ENCODE data around the gene PRKAB2. TPM values are rescaled to one million over a fixed set of nuclear protein-coding genes. Genes with fewer than 3 reads are reported as not detected.
"Not testable (repeated sequence)": the region's sequence is repeated elsewhere in the genome, so short reads cannot be mapped to it uniquely, and the experiment has no call there.

PRKAB2 gene
- total RNA-seq, 2 donors from 2014 or later: 6.0 to 13.4 TPM

DNA sequence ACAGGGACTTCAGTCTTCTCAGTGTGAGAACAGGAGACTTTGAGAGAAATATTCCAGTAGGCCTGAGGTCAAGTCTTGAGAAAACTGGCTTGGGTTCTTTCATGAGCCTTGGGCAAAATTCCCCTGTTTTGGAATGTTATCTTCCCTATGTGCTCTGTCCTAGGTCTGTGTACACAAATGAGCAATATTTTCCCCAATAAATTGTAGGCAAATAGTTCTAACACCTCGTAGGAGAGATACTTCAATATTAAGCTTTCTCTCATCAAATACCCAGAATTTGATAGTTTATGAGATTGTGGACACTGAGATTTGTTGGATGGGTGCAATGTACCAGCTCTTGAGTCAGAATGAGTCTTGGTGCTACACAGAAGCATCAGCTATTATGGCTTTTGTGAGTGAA lies 57.9 kb downstream of the PRKAB2 start:
- not testable (repeated sequence) for H3K4me3 Mint-ChIP-seq; H3K9me3 ChIP-seq (ENCODE audit: control insufficient read depth, low read length, poor library complexity, severe bottlenecking); H3K4me1 Mint-ChIP-seq; ATAC-seq; DNase-seq; H3K36me3 Mint-ChIP-seq (ENCODE audit: low read depth); H3K27ac Mint-ChIP-seq
- peaks cover 32% of the 10 kb centered on the region for H3K27me3 Mint-ChIP-seq

DNA sequence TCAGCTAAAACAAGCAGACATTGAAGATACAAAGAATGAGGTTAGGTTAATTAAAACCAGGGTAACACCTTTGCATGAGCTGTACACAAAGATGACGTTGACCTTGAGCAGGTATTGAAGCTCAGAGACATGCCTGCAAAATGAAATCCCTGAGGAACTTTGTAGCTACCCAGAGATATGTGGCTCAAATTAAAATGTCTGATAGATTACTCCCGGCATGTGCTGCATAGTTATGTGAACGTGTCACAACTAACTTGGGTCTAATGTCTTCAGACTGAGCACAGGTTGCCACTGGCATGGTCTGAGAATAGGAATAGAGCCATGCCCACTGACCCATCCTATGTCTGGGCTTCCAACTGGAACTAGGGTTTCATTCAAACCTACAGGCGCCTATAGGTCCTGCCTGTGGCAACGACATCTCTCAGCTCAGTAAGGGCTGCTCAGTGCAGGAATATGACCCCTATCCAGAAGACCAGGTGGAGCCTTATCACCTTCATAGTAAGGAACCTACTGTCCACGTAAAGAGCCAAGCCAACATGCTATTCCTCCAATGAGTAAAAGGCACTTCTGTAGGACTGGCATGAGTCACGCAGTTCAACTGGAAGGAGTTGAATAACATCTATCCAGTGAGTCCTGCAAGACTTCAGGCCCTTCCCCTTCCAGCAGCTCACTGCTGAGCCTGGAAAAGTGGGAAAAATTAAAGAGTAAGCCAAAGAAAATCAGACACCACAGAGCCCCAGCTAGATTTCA lies 60.7 kb downstream of the PRKAB2 start:
- no peaks in the 10 kb centered on the region for H3K9me3 ChIP-seq (ENCODE audit: control insufficient read depth, low read length, poor library complexity, severe bottlenecking)
- H3K36me3 Mint-ChIP-seq (ENCODE audit: low read depth): peaks cover 2% of the 10 kb centered on the region
- ATAC-seq (no peak), DNase-seq (no peak)
- H3K27ac Mint-ChIP-seq: no peak overlapping the region
- peaks cover 37% of the 10 kb centered on the region for H3K27me3 Mint-ChIP-seq
- no peaks in the 10 kb centered on the region for H3K4me1 Mint-ChIP-seq
- H3K4me3 Mint-ChIP-seq: no peak overlapping the region

DNA sequence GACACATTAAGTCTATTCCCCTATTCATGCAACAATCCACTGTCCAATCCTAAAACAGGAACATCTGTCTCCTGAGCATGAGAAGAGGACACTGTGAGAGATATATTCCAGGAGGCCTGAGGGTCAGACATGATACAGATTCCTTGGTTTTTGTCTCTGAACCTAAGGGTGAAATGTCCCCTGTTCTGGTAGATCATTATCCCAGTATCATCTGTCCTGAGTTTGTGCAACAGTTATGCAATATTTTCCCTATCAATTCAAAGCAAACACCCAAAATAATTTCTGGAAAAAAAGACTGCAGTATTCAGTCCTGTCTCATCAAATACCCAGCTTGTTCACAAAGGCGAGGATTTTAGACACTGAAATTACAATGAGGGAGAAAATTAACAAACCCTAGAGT lies 61.4 kb downstream of the PRKAB2 start:
- peaks cover 44% of the 10 kb centered on the region for H3K27me3 Mint-ChIP-seq
- H3K9me3 ChIP-seq (ENCODE audit: control insufficient read depth, low read length, poor library complexity, severe bottlenecking): no peaks in the 10 kb centered on the region
- no peak overlapping the region for H3K27ac Mint-ChIP-seq
- no peaks in the 10 kb centered on the region for H3K4me1 Mint-ChIP-seq
- no peak for ATAC-seq
- DNase-seq: no peak
- peaks cover 2% of the 10 kb centered on the region for H3K36me3 Mint-ChIP-seq (ENCODE audit: low read depth)
- no peak overlapping the region for H3K4me3 Mint-ChIP-seq

DNA sequence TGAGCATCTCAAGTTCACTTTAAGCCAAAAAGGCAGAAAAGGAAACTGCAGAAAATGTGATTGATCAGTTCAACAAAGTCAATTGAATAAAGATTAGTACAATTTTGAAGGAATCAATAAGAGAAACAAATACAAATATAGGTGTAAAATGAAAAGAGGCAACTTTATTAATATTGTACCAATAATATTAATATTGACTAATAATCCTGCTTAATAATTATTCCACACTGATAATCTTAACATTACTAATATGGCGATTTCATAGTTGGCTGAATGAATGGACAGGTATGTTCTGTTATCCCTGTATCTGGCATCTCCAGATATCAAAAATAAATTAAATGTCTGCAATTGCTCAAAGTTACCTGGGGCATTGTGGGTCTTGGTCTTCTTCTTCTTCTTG lies 61.8 kb downstream of the PRKAB2 start:
- DNase-seq (no peak), ATAC-seq (no peak)
- H3K27ac Mint-ChIP-seq: no peak overlapping the region
- H3K27me3 Mint-ChIP-seq: peaks cover 48% of the 10 kb centered on the region
- no peak overlapping the region for H3K4me3 Mint-ChIP-seq
- H3K4me1 Mint-ChIP-seq: no peaks in the 10 kb centered on the region
- H3K36me3 Mint-ChIP-seq (ENCODE audit: low read depth): peaks cover 2% of the 10 kb centered on the region
- no peaks in the 10 kb centered on the region for H3K9me3 ChIP-seq (ENCODE audit: control insufficient read depth, low read length, poor library complexity, severe bottlenecking)

DNA sequence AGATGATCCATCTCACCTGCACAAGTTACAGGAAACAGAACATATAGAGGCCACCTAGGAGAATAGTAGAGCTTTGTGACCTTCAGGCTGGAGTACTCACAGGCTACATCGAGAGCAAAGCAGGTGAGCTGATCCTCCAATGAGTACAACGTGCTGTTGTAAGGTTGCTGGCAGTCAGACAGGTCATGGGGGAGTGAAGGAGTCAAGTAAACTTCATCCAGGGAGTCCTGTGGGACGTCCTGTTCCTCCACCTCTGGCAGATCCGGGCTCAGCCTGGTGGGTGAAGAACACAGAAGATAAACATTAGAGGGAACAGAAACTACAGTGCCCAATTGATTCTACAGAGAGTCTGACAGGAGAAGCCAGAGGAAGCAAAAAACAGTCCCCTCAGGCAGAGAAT lies 62.5 kb downstream of the PRKAB2 start:
- Mint-ChIP-seq H3K4me3 (no peak overlapping the region), H3K4me1 (no peaks in the 10 kb centered on the region), H3K36me3 (ENCODE audit: low read depth) (peaks cover 2% of the 10 kb centered on the region), H3K27me3 (peaks cover 49% of the 10 kb centered on the region), H3K27ac (no peak overlapping the region)
- ATAC-seq: no peak
- no peaks in the 10 kb centered on the region for H3K9me3 ChIP-seq (ENCODE audit: control insufficient read depth, low read length, poor library complexity, severe bottlenecking)
- DNase-seq: no peak

DNA sequence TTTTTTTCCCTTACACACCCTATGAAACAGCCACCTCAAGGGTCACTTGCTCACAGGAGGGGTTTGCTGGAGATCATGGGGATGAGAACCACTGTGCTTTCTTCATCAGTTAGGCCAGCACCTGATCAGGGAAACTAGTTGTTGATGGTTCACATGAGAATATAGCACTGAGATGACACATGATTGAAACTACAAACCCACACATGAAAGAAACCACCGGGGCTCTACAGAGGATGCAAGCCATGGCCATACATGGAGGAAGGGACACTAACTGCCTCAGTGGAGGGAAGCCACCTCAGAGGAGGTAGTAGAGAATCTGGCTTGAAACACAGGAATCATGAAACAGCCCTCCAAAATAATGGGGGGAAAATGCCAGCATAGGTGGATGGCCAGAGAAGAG lies 63.2 kb downstream of the PRKAB2 start:
- no peak overlapping the region for H3K27ac Mint-ChIP-seq
- peaks cover 2% of the 10 kb centered on the region for H3K36me3 Mint-ChIP-seq (ENCODE audit: low read depth)
- H3K27me3 Mint-ChIP-seq: peaks cover 50% of the 10 kb centered on the region
- DNase-seq (no peak), ATAC-seq (no peak)
- H3K4me3 Mint-ChIP-seq: no peak overlapping the region
- H3K9me3 ChIP-seq (ENCODE audit: control insufficient read depth, low read length, poor library complexity, severe bottlenecking): no peaks in the 10 kb centered on the region
- no peaks in the 10 kb centered on the region for H3K4me1 Mint-ChIP-seq

DNA sequence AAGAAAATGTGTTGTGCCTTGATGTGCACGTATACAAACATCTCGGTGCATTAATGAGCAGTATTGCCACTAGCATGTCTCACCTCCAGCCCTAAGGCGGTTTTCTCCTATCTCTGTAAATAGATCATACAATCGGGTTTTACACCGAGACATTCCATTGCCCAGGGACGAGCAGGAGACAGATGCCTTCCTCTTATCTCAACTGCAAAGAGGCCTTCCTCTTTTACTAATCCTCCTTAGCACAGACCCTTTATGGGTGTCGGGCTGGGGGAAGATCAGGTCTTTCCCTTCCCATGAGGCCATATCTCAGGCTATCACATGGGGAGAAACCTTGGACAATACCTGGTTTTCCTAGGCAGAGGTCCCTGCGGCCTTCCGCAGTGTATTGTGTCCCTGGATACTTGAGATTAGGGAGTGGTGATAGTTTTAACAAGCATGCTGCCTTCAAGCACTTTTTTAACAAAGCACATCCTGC lies 65.8 kb downstream of the PRKAB2 start:
- not testable (repeated sequence) for H3K4me3 Mint-ChIP-seq

DNA sequence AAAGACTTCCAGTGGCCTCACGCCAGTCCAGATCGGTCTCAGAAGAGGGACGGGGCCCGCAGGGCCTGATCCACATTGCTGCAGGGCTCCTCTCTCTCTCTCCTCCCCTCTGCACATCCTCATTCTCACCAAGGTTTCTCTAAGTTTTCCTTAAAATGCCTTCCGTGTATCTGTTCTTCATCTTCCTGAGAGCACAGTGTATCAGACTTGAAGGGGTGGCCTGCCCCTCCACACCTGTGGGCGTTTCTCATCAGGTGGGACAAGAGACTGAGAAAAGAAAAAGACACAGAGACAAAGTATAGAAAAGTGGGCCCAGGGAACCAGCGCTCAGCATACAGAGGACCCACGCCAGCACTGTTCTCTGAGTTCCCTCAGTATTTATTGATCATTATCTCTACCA lies 66.4 kb downstream of the PRKAB2 start:
- H3K27ac Mint-ChIP-seq: no peak overlapping the region
- no peak overlapping the region for H3K4me3 Mint-ChIP-seq
- H3K27me3 Mint-ChIP-seq: peaks cover 68% of the 10 kb centered on the region
- peaks cover 5% of the 10 kb centered on the region for H3K36me3 Mint-ChIP-seq (ENCODE audit: low read depth)
- ATAC-seq (no peak), DNase-seq (no peak)
- H3K9me3 ChIP-seq (ENCODE audit: control insufficient read depth, low read length, poor library complexity, severe bottlenecking): no peaks in the 10 kb centered on the region
- H3K4me1 Mint-ChIP-seq: no peaks in the 10 kb centered on the region

More for the DNA sequence above, 65.8 kb downstream of the PRKAB2 start:
- peaks cover 70% of the 10 kb centered on the region for H3K27me3 Mint-ChIP-seq
- not testable (repeated sequence) for DNase-seq; H3K9me3 ChIP-seq (ENCODE audit: control insufficient read depth, low read length, poor library complexity, severe bottlenecking); H3K4me1 Mint-ChIP-seq; H3K27ac Mint-ChIP-seq; ATAC-seq; H3K36me3 Mint-ChIP-seq (ENCODE audit: low read depth)

Other genes with a start within 250 kb of the PRKAB2 start
- gene NBPF12, start 234.1 kb downstream of the PRKAB2 start, total RNA-seq: 10 to 100 TPM; 22.7 to 28.0 TPM
- 1 to 10 TPM; 1.7 to 1.9 TPM for gene FMO5, start 52.9 kb upstream of the PRKAB2 start, total RNA-seq
- gene CHD1L, start 70.2 kb upstream of the PRKAB2 start, total RNA-seq: 10 to 100 TPM; 29.0 to 29.3 TPM